Iris pigment epithelial cell (primary cell): ENCODE measurements around the gene VWA3B.

Source experiments
- DNase-seq: peaks from one replicate; pipeline ENCODE4 v3.0.0-alpha.2; 2011; ENCODE audit warnings: low read depth

VWA3B gene

GRCh38 chr2:98172150-98172765, 85.3 kb downstream of the VWA3B start:
- DNase-seq: no peak

GRCh38 chr2:98172951-98173350, 86.0 kb downstream of the VWA3B start:
- no peak for DNase-seq

GRCh38 chr2:98175811-98176210, 88.8 kb downstream of the VWA3B start:
- DNase-seq: no peak

GRCh38 chr2:98177286-98177685, 90.3 kb downstream of the VWA3B start:
- no peak for DNase-seq

- no peak for DNase-seq
Observed at GRCh38 chr2:98177986-98178385, 91.0 kb downstream of the VWA3B start.

GRCh38 chr2:98180456-98180855, 93.5 kb downstream of the VWA3B start:
- no peak for DNase-seq

- DNase-seq: no peak
Observed at GRCh38 chr2:98181346-98181745, 94.4 kb downstream of the VWA3B start.

- DNase-seq: no peak
Observed at GRCh38 chr2:98185801-98186200, 98.8 kb downstream of the VWA3B start.

- no peak for DNase-seq
Observed at GRCh38 chr2:98187194-98187593, 100.2 kb downstream of the VWA3B start.

GRCh38 chr2:98188351-98189046, 101.5 kb downstream of the VWA3B start:
- DNase-seq: no peak

GRCh38 chr2:98191883-98192282, 104.9 kb downstream of the VWA3B start:
- no peak for DNase-seq

- DNase-seq: no peak
Observed at GRCh38 chr2:98201576-98201975, 114.6 kb downstream of the VWA3B start.

GRCh38 chr2:98205889-98206288, 118.9 kb downstream of the VWA3B start:
- DNase-seq: no peak

- no peak for DNase-seq
Observed at GRCh38 chr2:98212092-98213000, 125.4 kb downstream of the VWA3B start.

GRCh38 chr2:98216616-98217015, 129.6 kb downstream of the VWA3B start:
- no peak for DNase-seq

- no peak for DNase-seq
Observed at GRCh38 chr2:98219152-98219551, 132.2 kb downstream of the VWA3B start.

GRCh38 chr2:98233941-98234340, 147.0 kb downstream of the VWA3B start:
- no peak for DNase-seq

GRCh38 chr2:98234776-98235175, 147.8 kb downstream of the VWA3B start:
- no peak for DNase-seq

- DNase-seq: no peak
Observed at GRCh38 chr2:98236935-98237334, 150.0 kb downstream of the VWA3B start.

GRCh38 chr2:98240786-98241398, 153.9 kb downstream of the VWA3B start:
- no peak for DNase-seq

GRCh38 chr2:98241592-98241991, 154.6 kb downstream of the VWA3B start:
- no peak for DNase-seq

GRCh38 chr2:98242003-98242402, 155.0 kb downstream of the VWA3B start:
- DNase-seq: no peak
